Activated CD8-positive, alpha-beta memory T cell treated with anti-CD3 and anti-CD28 coated beads for 48 hours (primary cell): Measurements from ENCODE around the gene LRRK1.

Experiments used
- DNase-seq, 3 experiments: peaks; one replicate each; pipeline ENCODE4 v3.0.0-alpha.2; 2020; ENCODE audit warnings: low read depth in 2 of 3, low spot score in 2 of 3

Gene LRRK1

DNA sequence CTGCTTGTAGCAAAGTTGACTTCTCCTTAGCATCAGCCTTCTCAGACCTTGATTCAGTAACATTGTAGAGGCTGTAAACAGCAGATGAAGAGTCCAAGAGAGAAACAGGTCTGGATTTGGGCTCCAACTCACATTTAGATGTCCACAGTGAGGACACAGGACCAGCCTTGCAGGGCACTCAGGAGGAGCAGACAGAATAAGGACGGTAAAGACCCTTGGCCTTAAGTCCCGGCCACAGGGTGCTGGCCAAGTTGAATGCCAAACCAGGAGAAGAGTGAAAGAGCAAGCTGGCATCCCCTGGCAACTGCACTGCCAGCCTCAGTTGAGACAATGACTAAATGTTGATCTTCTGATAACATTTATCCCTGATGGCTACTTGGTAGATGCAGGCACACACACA lies 136.3 kb downstream of the LRRK1 start:
- DNase-seq = no peak

DNA sequence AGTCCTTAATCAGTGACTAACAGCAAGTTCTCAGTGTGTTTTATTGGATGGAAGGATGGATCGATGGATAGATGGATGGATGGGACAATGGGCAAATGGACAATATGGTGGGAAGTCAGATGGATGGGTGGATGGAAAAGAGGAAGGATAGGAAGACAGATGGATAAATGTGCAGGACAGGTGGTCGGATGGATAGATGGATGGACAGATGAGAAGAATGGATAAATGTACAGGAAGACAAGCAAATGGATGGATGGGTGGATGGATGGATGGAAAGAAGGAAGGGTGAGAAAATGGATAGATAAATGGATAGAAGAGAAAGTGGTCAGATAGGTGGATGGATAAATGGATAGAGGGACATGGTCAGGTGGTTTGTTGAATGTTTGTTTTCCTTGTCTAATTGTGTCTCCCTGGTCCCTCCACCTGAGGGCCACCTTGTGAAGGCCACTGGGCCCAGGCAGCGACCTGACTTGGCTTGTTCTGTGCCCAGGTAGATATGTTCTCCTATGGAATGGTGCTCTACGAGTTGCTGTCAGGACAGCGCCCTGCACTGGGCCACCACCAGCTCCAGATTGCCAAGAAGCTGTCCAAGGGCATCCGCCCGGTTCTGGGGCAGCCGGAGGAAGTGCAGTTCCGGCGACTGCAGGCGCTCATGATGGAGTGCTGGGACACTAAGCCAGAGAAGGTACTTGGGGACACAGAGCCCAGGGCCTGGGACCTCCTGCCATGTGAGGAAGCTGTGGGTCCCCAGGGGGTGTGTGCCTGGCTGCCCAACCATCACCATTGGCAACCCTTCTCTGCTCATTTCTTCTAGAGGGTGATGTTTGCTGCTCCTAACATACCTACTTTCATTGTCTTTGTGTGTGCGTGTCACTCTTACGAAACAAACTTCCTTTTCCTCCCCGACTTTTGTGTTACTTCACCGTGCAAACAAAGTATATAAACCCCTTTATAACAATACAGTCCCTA lies 137.5 kb downstream of the LRRK1 start:
- DNase-seq = no peak

DNA sequence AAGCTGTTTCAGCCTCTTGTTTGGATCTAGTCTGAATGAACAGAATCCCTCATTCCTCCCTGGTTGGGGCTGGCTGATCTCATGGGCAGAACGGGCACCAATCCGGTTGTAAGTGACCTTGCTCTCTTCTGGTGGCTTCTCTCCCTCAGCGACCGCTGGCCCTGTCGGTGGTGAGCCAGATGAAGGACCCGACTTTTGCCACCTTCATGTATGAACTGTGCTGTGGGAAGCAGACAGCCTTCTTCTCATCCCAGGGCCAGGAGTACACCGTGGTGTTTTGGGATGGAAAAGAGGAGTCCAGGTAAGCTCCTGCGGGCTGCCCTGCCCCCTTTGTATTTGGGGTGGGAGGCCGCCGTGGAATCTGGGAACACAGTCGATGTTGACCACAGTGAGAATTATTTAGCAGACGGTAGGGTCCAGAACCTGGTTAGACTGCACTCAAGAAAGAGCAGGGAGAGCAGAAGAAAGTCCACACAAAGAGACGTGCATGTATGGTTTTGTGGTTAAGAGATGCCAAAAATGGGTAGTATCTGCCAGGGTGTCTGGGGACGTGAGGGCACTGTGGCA lies 138.8 kb downstream of the LRRK1 start:
- DNase-seq = no peak

DNA sequence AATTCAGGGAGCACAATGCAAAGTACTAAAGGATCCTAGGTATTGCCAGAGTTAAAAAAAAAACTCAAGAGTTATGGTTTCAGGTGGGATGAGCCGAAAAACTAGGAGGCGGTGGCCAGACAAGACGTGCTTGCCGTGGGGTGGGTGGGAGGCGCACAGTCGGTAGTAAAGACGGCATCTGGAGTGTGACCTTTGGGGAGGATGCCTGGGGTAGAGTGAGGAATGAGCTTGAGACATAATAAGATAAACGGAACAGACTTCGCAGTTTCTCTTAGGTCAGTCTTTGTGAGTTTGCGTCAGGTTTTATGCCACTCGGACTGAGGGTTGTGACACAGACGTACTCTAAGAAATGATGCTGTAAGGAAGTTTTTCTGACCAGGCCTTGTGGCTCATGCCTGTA lies 139.6 kb downstream of the LRRK1 start:
- no peak for DNase-seq

DNA sequence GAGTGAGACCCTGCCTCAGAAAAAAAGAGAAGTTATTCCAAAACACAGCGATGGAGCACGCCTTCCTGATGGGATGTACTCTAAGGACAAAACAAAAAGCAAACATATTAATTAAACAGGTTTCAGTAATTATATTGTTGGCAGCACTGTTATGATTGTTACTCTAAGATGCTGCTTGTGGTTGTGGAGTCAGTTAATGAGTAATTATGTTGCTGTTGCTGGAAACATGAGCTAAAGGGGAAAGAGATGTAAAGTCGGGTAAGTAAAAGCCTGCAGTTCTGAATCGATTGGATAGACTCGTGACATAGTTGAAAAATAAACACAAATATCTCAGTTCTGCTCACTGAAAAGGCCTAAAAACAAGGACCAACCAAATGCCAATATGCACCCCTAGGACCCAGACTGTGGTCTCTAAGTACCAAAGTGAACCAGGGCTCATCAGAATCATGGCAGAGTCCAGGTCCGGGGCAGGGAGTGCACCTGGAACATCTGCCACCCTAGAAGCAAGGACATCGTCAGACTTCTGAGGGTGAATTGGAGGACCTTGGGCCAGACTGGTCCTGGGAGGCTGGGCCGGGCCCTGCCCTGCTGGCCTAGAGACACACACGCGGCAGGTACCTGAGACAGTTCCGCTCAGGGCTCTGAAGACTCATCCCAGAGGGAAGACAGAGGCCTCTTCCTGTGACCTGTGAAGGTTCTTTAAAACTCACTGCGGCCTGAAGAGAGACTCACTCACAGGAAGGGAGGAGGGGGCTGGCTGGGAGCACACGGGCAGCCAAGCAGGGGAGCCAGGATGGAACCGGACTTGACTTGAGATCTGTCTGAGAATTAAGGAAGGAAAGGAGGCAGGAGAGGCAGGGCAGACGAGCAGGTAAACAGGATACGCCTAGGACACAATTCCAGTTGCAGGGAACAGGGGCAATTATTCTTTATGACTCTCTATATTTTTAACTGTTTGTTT lies 140.5 kb downstream of the LRRK1 start:
- no peak for DNase-seq

DNA sequence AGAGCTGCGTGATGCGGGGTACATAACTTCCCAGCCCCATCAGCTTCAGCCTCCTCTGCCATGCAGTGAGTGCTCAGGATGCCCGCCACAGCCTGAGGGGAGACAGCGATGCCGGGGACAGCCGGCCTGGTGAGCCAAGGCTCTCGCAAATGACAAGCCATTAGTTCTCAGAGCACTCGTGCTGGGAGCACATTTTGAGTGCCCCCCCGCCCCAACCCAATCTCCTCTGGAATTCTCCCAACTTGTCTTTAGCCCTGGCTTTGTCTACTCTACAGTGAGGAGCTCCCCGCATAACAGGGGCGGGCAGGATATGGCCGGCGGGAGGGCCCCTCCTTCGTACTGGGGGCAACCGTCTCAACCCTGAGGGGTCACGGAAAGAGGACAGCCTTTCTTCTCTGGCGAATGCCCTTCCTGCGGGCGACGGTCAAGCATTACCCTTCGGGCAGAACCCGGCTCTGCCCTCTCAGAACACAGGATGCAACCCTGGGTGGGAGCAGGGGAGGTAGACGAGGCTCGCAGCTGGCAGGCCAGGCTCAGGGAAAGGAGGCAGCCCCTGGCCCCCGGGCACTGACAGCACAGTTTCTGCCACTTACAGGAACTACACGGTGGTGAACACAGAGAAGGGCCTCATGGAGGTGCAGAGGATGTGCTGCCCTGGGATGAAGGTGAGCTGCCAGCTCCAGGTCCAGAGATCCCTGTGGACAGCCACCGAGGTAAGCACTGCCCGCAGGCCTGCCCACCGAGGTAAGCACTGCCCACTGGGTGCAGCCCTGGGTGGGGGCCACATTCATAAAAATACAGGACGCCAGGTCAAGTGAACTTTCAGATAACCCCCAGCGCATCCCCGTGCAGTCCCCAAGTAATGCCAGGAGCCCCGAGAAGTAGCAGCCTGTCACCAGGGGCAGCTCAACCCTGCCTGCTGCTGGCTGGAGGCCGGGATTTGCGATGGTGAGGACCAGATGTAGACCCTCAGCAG lies 141.7 kb downstream of the LRRK1 start:
- no peak for DNase-seq

DNA sequence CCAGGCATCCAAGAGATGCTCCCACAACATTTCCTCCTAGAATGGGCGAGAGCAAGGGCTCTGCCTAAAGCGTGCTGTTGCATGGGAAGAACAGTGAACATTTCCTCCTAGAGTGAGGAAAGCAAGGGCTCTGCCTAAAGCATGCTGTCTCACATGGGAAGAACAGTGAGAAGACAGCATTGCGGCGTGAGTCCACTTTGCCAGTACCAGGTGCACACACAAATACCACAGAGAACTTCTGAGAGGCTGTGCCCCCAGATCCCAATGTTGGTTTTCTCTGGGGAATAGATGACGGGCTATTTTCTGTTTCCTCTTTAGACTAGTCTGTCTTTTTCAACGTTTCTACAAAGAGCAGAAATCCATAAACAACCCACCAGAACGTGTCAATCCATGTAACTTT lies 142.9 kb downstream of the LRRK1 start:
- no peak for DNase-seq

DNA sequence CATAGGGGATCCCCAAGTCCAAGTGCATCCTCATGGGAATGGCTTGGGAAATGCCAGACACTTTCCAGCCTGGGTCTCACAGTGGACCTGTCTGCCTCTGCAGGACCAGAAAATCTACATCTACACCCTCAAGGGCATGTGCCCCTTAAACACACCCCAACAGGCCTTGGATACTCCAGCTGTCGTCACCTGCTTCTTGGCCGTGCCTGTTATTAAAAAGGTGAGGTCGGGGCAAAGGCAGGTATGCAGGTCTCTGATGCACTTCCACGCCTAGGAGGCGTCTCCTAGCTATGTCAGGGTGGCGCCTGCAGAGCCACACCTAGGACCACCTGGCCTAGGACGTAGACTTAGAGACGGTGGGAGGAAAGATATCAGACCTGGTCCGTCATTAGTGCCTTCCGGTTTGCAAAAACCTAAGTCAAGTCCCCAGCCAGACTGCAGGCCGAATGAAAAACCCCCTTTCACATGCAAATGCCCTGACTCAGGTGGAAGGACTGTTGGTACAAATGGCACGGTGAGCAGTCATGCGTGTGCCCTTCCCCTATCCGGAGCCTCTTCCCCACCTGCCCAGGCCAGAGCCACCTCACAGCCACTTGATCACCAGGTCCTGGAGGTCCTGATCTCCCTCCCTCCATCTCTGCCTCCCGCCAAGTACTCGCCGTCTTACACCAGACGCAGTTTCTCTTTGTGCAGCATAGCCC lies 143.5 kb downstream of the LRRK1 start:
- no peak for DNase-seq

DNA sequence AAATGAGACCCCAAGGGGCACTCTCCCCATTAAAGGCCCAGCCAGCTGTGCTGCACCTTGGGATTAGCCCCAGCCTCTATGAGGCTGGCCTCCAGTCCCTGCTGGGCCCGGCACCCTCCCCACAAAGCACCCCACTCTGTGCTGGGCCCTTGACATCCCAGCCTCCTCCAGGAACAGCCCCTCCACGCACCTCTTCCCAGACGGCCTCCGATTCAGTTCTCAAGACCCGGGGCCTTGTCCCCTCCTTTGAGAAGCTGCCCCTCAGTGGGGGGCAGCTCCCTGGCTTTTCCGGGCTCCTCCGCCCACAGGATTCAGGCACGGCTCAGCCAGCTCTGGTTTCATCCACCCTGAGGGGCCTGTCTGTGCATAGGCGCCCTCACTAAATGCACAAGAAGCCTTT lies 144.1 kb downstream of the LRRK1 start:
- no peak for DNase-seq

DNA sequence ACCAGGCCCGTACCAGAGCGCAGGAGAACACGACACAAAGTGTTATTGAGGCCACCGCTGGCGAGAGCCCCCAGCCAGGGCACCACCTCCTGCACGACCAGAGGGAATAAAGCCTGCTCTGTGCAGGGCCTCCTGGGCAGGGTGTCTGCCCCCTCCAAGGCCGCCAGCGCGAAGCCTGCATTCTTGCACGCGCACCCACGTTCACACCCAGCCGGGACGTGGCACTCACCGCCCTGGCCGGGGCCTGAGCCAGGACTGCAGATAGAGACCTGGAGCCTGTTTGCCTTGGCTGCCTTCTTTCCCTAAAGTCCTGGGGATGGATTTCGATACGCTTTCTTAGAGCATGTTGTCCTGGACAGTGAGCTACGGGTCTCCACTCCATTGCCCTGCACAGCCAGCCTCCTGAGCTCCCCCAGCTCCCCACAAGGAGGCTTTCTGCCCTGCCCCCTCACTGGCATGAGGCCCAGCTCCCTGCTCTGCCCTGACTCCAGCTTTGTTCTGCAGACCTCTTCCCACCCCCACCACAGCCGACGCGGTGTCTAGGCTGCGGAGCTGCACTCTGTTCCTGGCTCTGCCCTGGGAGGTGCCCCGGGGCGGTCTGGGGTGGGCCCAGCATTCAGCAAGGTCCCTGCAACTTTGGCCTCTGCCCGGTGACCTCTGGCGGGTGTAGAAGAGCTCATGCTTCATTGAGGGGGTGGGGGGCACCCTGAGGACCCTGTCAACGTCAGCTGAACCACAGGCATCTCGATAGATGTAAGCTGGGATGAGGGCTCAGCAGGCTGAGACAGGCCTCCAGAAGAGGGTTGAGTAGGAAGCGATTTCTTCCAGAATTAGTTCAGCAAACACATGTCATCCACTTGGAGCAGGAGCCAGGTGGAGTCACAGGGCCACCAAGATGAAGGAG lies 145.0 kb downstream of the LRRK1 start:
- no peak for DNase-seq

DNA sequence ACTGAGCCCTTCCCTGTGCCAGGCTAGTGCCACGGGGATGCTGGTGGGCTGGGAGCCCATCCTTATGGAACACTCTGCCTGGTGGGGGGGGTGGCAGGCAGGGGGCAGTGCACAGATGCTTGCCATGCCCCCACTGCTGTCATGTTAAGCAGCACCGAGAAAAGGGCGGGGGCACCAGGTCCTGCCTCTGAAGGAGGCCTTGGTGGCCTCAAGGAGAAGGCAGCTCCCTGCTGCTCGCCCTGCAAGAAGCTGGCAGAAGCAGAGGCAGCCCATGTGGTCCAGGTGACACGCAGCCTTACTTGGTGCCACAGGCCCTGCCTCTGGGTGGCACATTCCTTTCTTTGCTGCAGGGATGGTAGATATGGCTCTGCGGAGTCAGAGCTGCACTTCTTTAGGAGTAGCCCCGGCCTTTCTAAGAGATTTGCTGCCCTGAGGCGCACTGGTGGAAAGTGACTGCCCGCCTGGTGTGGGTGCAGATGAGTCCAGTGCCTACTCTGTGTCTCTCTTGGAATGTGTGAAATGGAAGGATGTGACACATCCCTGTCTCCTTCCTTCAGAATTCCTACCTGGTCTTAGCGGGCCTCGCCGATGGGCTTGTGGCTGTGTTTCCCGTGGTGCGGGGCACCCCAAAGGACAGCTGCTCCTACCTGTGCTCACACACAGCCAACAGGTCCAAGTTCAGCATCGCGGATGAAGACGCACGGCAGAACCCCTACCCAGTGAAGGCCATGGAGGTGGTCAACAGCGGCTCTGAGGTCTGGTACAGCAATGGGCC lies 145.8 kb downstream of the LRRK1 start:
- DNase-seq = no peak

DNA sequence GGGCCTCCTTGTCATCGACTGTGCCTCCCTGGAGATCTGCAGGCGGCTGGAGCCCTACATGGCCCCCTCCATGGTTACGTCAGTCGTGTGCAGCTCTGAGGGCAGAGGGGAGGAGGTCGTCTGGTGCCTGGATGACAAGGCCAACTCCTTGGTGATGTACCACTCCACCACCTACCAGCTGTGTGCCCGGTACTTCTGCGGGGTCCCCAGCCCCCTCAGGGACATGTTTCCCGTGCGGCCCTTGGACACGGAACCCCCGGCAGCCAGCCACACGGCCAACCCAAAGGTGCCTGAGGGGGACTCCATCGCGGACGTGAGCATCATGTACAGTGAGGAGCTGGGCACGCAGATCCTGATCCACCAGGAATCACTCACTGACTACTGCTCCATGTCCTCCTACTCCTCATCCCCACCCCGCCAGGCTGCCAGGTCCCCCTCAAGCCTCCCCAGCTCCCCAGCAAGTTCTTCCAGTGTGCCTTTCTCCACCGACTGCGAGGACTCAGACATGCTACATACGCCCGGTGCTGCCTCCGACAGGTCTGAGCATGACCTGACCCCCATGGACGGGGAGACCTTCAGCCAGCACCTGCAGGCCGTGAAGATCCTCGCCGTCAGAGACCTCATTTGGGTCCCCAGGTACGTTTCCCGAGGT lies 146.5 kb downstream of the LRRK1 start:
- no peak for DNase-seq

DNA sequence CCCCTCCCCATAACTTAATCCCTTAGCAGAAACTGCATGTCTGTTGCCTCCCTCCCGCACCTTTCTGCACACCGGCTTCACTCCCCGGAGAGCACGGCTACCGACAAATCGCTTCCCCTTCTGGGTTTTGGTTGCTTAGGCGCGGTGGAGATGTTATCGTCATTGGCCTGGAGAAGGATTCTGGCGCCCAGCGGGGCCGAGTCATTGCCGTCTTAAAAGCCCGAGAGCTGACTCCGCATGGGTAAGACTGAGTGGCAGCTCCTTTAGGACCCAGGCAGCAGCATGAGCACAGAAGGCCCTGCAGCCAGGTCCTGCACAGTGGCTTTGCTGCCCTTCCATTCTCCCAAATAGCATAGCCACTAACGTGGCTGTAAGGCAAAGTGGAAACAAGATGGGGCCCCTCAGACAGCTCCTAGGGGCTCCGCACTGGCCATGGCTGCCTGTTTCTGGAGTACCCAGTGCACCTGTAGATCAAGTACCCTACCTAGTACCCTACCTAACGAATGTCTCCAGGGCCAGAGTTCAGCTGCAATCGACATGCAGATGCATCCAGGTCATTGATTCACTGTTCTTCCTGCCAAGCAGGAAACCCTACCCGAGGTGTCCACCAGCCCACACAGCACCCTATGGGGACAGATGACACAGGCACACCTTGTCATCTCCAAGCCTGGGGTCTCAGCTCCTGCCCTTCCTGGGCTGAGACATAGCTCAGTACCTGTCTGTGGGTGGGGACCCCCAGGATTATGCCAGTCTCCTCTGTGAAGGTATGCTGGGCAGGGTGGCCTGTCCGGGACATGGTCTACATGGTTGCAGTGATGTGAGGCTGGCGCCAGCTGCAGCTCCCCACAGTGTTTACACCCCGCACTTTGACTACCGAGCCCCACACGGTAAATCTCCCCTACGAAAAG lies 147.6 kb downstream of the LRRK1 start:
- no peak for DNase-seq

DNA sequence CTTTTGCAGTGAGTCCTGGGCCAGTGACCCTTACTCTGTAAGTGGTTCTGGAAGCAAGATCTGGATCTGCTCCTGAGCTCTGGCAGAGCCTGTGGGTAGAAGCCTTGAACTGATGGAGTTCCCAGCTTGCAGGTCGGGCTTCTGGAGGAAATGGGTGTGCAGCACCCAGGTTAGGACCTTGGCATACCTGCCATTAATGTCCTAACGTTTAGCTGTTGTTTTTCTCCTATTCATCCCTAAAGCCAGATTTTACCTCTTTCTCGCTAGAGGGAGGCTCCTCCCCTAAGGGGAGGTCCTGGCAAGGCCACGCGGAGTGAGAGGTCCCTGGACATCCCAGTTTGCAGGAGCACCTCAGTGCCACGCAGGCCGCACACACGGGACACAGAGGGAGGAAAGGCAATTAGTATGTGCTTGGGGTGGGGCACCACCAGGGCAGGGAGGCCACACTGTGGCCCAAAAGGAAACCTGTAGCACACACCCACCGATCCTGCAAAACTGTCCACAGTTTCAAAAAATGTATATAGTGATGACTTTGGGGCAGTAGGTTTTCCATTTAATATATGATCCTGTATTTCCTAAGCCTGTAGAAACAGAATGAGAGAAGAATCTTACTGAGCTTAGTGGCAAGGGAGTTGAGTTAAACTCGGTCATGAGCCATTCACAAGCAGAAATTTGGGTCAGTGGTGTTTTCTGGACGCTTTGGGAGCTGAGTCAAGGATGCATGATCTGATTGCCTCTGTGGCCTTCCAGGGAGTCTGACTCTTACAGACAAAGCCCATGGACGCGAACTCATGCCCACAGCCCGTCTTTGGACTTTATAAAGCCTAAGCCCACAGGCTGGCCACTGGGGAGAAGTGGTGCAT lies 148.7 kb downstream of the LRRK1 start:
- no peak for DNase-seq

DNA sequence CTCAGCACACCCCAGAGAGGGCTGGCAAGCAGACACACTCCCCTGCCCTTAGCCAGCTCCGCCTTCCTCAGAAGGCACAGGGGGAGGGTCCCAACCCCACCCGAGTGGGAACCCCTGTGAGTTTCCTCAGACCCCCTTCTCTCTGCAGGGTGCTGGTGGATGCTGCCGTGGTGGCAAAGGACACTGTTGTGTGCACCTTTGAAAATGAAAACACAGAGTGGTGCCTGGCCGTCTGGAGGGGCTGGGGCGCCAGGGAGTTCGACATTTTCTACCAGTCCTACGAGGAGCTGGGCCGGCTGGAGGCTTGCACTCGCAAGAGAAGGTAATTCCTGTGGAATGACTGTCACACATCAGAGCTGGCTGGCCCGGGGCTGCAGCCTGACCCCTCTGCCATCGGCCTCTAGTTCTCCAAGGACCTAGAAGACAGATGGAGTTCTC lies 149.4 kb downstream of the LRRK1 start:
- no peak for DNase-seq
